GM12872 (cell line): Measurements from ENCODE around the gene FOXO3.

Experiments
- CTCF ChIP-seq: IDR thresholded peaks from 3 replicates; pipeline ENCODE4 v1.5.1; 2011; ENCODE audit warnings: low read depth, mild to moderate bottlenecking, low read length, moderate library complexity; ENCODE audit not compliant: insufficient read depth

Gene FOXO3

GRCh38 chr6:108563292-108563691 lies 2.6 kb downstream of the FOXO3 start:
- no peak for TF ChIP-seq CTCF

DNA sequence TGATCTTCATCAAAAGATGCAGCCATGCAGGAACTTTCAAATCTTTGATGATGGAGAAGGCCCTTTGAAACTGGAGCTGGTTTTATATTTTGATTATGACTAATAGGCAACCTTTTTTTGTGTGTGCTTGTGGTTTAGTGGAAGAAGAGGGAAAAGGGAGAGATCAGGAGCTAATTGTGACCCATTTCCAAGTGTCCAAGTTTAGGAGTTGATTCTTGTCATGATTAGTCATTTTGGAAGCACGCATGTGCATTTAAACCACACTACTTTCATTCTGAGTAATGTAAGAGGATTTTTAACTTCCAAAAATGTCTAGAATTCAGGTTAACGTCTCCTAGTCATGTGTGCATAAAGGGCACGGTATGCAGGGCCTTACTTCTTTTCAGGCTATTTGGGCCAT lies 3.5 kb downstream of the FOXO3 start:
- no peak for TF ChIP-seq CTCF

GRCh38 chr6:108565091-108565766 lies 4.5 kb downstream of the FOXO3 start:
- TF ChIP-seq CTCF, result no peak

GRCh38 chr6:108565893-108566292 lies 5.2 kb downstream of the FOXO3 start:
- no peak for TF ChIP-seq CTCF

- TF ChIP-seq CTCF, result no peak
Observed at GRCh38 chr6:108566406-108566805, 5.7 kb downstream of the FOXO3 start.

DNA sequence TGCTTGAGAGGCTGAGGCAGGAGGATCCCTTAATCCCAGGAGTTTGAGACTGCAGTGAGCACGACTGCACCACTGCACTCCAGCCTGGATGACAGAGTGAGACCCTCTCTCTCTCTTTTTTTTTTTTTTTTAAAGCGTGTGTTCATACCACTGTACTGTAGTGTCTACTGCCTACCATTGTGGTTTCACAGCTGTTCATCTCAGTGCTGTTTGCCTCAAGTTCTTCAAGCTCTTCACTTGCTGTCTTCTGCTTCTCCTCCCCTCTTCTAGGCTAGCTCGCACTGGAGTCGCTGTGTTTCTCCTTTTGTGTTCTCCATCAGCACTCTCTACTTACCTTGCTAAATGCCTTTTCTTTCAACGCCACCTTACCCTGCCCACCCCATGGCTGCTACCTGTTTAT lies 7.4 kb downstream of the FOXO3 start:
- TF ChIP-seq CTCF, result no peak

- TF ChIP-seq CTCF, result no peak
Observed at GRCh38 chr6:108568551-108569305, 8.0 kb downstream of the FOXO3 start.
